K562 (cell line): ENCODE measurements around the gene YEATS2. TPM values are rescaled to one million over a fixed set of nuclear protein-coding genes. Genes with fewer than 3 reads are reported as not detected.

Experiments used
- ATAC-seq: fragments of 200-7000 bp; cut with Tn5 transposase; 3 replicates; pipeline ENCODE4 v1.9.1; 2020; ENCODE audit warnings: moderate library complexity
- BruUV-seq: library from RNA; stranded (reverse); fragments of 400-500 nt; replicated peaks from 2 replicates; lab custom pipeline; 2021; lab: Mats Ljungman, UMichigan
- CTCF ChIA-PET: fragments of 300-600 bp; formaldehyde crosslinking; extraction: SDS; loops from one replicate; lab custom pipeline; 2021; ENCODE audit warnings: low intra/inter-chr PET ratio; lab: Yijun Ruan, JAX
- POLR2A ChIA-PET: fragments of 300-600, 350-650 bp; sonication (Branson Sonifier 250); formaldehyde crosslinking; extraction: SDS; loops from one replicate; lab custom pipeline; 2021; ENCODE audit warnings: antibody characterized with exemption, inconsistent platforms; lab: Yijun Ruan, JAX
- DNase-seq, 4 experiments: peaks; one replicate each; pipeline versions ENCODE4 v3.0.0 to v3.0.0-alpha.2; 2011 to 2018; ENCODE audit warnings: low spot score in 3 of 4, mixed read lengths in 3 of 4; ENCODE audit errors: extremely low read depth in 1 of 4
- FAIRE-seq: peaks from 2 replicates; lab custom pipeline; 2011; peaks lifted over from hg19 to GRCh38; lab: Jason Lieb, UNC
- H2AFZ ChIP-seq: 2 replicates; pipeline ENCODE4 v1.6.0; 2011; ENCODE audit warnings: low read depth, low read length, control low read depth, inconsistent platforms
- H3K27ac ChIP-seq: fragments of 200-600 bp; 3 replicates; pipeline ENCODE4 v1.8.0; 2011; ENCODE audit warnings: low read depth, mild to moderate bottlenecking, control low read depth, inconsistent platforms, low read length, moderate library complexity, mixed read lengths; ENCODE audit errors: extremely low read depth
- H3K27me3 ChIP-seq, 2 experiments: fragments of 300-600 bp in 1 of 2; 2 replicates in 1 of 2; 3 replicates in 1 of 2; pipeline versions ENCODE4 v1.6.0 to v1.8.0; 2011; ENCODE audit warnings: inconsistent platforms in 2 of 2, low read length in 2 of 2, mild to moderate bottlenecking in 1 of 2, mixed read lengths in 1 of 2, moderate library complexity in 1 of 2; ENCODE audit not compliant: control insufficient read depth in 2 of 2, insufficient read depth in 2 of 2
- H3K36me3 ChIP-seq: fragments of 300-600 bp; 3 replicates; pipeline ENCODE4 v1.8.0; 2011; ENCODE audit warnings: mild to moderate bottlenecking, low read length, inconsistent platforms; ENCODE audit not compliant: control insufficient read depth, insufficient read depth
- H3K4me1 ChIP-seq, 2 experiments: fragments of 200-600 bp in 1 of 2; replicated peaks in 1 of 2; 2 replicates in 1 of 2; 3 replicates in 1 of 2; pipeline versions ENCODE4 v1.5.1 to v1.8.0; 2011; ENCODE audit warnings: inconsistent platforms in 2 of 2, low read length in 2 of 2, mild to moderate bottlenecking in 1 of 2, mixed read lengths in 1 of 2, moderate library complexity in 1 of 2; ENCODE audit not compliant: control insufficient read depth in 2 of 2, insufficient read depth in 2 of 2
- H3K4me2 ChIP-seq: 2 replicates; pipeline ENCODE4 v1.6.1; 2011; ENCODE audit warnings: low read length, control low read depth, inconsistent platforms, mixed read lengths; ENCODE audit not compliant: insufficient read depth
- H3K4me3 ChIP-seq: fragments of 200-600 bp; sonication (generic), shearing (Covaris generic); 2 replicates; pipeline ENCODE4 v1.5.1; 2016; ENCODE audit warnings: control low read depth, inconsistent platforms
- H3K79me2 ChIP-seq: fragments of 200-600 bp; 3 replicates; pipeline ENCODE4 v1.8.0; 2011; ENCODE audit warnings: low read length, inconsistent platforms; ENCODE audit not compliant: control insufficient read depth, insufficient read depth
- H3K9ac ChIP-seq, 2 experiments: 2 replicates each; pipeline versions ENCODE4 v1.6.0 to v1.6.1; 2011; ENCODE audit warnings: low read depth in 2 of 2, low read length in 2 of 2, control low read depth in 1 of 2, inconsistent platforms in 1 of 2, mild to moderate bottlenecking in 1 of 2, mixed read lengths in 1 of 2; ENCODE audit not compliant: insufficient read depth in 1 of 2
- H3K9me1 ChIP-seq: one replicate; pipeline ENCODE4 v1.6.0; 2011; ENCODE audit warnings: inconsistent platforms, mild to moderate bottlenecking, low read length, moderate library complexity; ENCODE audit not compliant: control insufficient read depth, insufficient read depth
- H3K9me3 ChIP-seq: replicated peaks from 2 replicates; pipeline ENCODE4 v1.5.1; 2011; ENCODE audit warnings: low read depth, low read length, inconsistent platforms; ENCODE audit not compliant: control insufficient read depth, insufficient read depth
- H4K20me1 ChIP-seq: replicated peaks from 2 replicates; pipeline ENCODE4 v1.6.1; 2011; ENCODE audit warnings: low read length, inconsistent platforms, mixed read lengths; ENCODE audit not compliant: control insufficient read depth, insufficient read depth
- E2F3 ChIP-seq: fragments of 250-450 bp; sonication (Bioruptor Pico); IDR thresholded peaks from 2 replicates; pipeline ENCODE4 v1.4.0; 2020; ENCODE audit warnings: mild to moderate bottlenecking
- ETV6 ChIP-seq, 3 experiments: fragments of 150-350 bp in 1 of 3; sonication (generic) in 1 of 3; formaldehyde crosslinking in 1 of 3; IDR thresholded peaks; 2 replicates each; pipeline versions ENCODE4 v1.6.1 to v1.8.0; 2014 to 2022; ENCODE audit warnings: borderline replicate concordance in 2 of 3, low read depth in 2 of 3, antibody characterized with exemption in 1 of 3, low read length in 1 of 3, mild to moderate bottlenecking in 1 of 3, missing genetic modification reagents in 1 of 3
- NFE2L1 ChIP-seq: fragments of 450-650 bp; IDR thresholded peaks from 2 replicates; pipeline ENCODE4 v1.6.1; 2016; ENCODE audit warnings: missing genetic modification characterization, low read depth, mild to moderate bottlenecking, missing compliant biosample characterization, moderate library complexity, borderline replicate concordance
- PTTG1 ChIP-seq: fragments of 450-650 bp; IDR thresholded peaks from 2 replicates; pipeline ENCODE4 v1.6.1; 2016; ENCODE audit warnings: low read depth, mild to moderate bottlenecking, missing genetic modification characterization, missing compliant biosample characterization
- TCF7L2 ChIP-seq: fragments of 150-350 bp; IDR thresholded peaks from 2 replicates; pipeline ENCODE4 v1.6.1; 2016; ENCODE audit warnings: low read depth, mild to moderate bottlenecking, low read length, moderate library complexity
- TRIM28 ChIP-seq: fragments of 450-650 bp; IDR thresholded peaks from 2 replicates; pipeline ENCODE4 v1.6.1; 2017
- ZBTB8A ChIP-seq: fragments of 450-650 bp; IDR thresholded peaks from 2 replicates; pipeline ENCODE4 v1.6.1; 2018; ENCODE audit warnings: mild to moderate bottlenecking, moderate library complexity; ENCODE audit not compliant: partially characterized antibody
- ZNF79 ChIP-seq: fragments of 250-450 bp; sonication (Bioruptor Pico); IDR thresholded peaks from 2 replicates; pipeline ENCODE4 v1.4.0; 2020; ENCODE audit warnings: low read depth, mild to moderate bottlenecking, moderate library complexity
- ZSCAN32 ChIP-seq: fragments of 450-650 bp; formaldehyde crosslinking; IDR thresholded peaks from 2 replicates; pipeline ENCODE4 v1.4.0; 2020; ENCODE audit warnings: mild to moderate bottlenecking, moderate library complexity
- WGBS: fragments of 100-300 bp; shearing (Covaris generic); methylation state at CpG from one replicate; pipeline ENCODE4 v1.1.6; 2016; ENCODE audit warnings: low coverage, mixed read lengths; ENCODE audit not compliant: insufficient coverage; ENCODE audit errors: missing lambda C conversion rate; 5-methylcytosine and 5-hydroxymethylcytosine counted together
- in situ Hi-C: fragments of 300-500 bp; cut with MboI; formaldehyde crosslinking; loops from 4 replicates; pipeline ENCODE4 v1.15.0; 2018; ENCODE audit warnings: inconsistent platforms, mixed read lengths
- intact Hi-C: fragments of 100-400 bp; cut with micrococcal nuclease; formaldehyde crosslinking; loops from 2 replicates; pipeline ENCODE4 v1.14.2; 2022
- polyA plus RNA-seq, 8 experiments: library from polyadenylated mRNA; depleted of rRNA in 4 of 8; stranded (reverse) in 5 of 8; unstranded in 3 of 8; fragments of >200 nt; fragmentation: Nextera tagmentation in 2 of 8; fragmentation: Illumina TruSeq in 1 of 8; extraction: Ambion mirVana in 2 of 8; extraction: Trizol in 1 of 8; gene quantifications; 2 replicates each; pipeline versions ENCODE4 v1.2.1 to v1.2.3, GENCODE V29; 2011 to 2014; ENCODE audit warnings: inconsistent platforms in 1 of 8, missing spikeins in 1 of 8
- total RNA-seq, 7 experiments: library from RNA; depleted of rRNA in 6 of 7; stranded (reverse); fragments of >200 nt in 6 of 7; fragmentation: Illumina TruSeq in 2 of 7; extraction: Trizol in 2 of 7; gene quantifications; 2 replicates each; pipeline versions ENCODE4 v1.2.1 to v1.2.3, GENCODE V29; 2011 to 2021; ENCODE audit warnings: low replicate concordance in 1 of 7

YEATS2 gene
- total and polyA plus RNA-seq, 9 of the 15 experiments (the other 6 are each of a cell fraction or from before 2014, with no cell fraction given) = 1.8 to 35.2 (median 19.0) TPM

GRCh38 chr3:183819831-183820230 is 122.2 kb downstream of the YEATS2 start:
- intact Hi-C loops = no loop called here
- Histone ChIP-seq H3K79me2 (no peaks in the 10 kb centered on the region), H3K27ac (no peak overlapping the region), H3K9ac (no peak overlapping the region; a peak in 1 of 4 replicates), H3K4me1 (peaks cover 0 to 4% of the 10 kb centered on the region in 2 experiments; a peak in 2 of 5 replicates), H3K36me3 (no peaks in the 10 kb centered on the region), H3K4me3 (no peak overlapping the region), H4K20me1 (no peaks in the 10 kb centered on the region), H3K9me1 (peaks cover 5% of the 10 kb centered on the region), H3K9me3 (no peaks in the 10 kb centered on the region), H2AFZ (no peak overlapping the region), H3K27me3 (no peaks in the 10 kb centered on the region), H3K4me2 (no peak overlapping the region)
- no peak for ATAC-seq
- ChIA-PET CTCF (no interaction called here), POLR2A (no interaction called here)
- no peak for FAIRE-seq
- no TSS peak for BruUV-seq
- no peak for DNase-seq
- TF ChIP-seq ETV6 (IDR thresholded peaks at IDR 0.05; ENCODE audit: borderline replicate concordance in 1 of 2, low read depth in 2 of 2, low read length in 1 of 2) (no peak), ETV6 (CRISPR knock-in tag; IDR thresholded peaks at IDR 0.05; ENCODE audit: borderline replicate concordance) (no peak), ZSCAN32 (CRISPR knock-in tag) (no peak), NFE2L1 (tag) (no peak), E2F3 (CRISPR knock-in tag) (no peak), TRIM28 (no peak), ZNF79 (no peak), PTTG1 (tag) (no peak), TCF7L2 (no peak), ZBTB8A (no peak)
- in situ Hi-C loops = no loop called here
- WGBS = 46% methylated on average over 5 of the region's 6 CpGs
